Esophagus muscularis mucosa (tissue), 4 donors: Measurements from ENCODE around the gene CCDC187. TPM values are rescaled to one million over a fixed set of nuclear protein-coding genes. Genes with fewer than 3 reads are reported as not detected.

Experiments
- DNase-seq: peaks from one replicate; pipeline ENCODE4 v3.0.0-alpha.2; 2017; ENCODE audit errors: extremely low spot score
- H3K27ac ChIP-seq, 4 donors: fragments of 200-600 bp; sonication (generic); replicated peaks in 1 of 4; 1 replicate in 3 of 4; 2 replicates in 1 of 4; pipeline ENCODE4 v1.5.1; 2016 to 2019; ENCODE audit warnings: mild to moderate bottlenecking in 1 of 4
- H3K27me3 ChIP-seq, 4 donors: fragments of 200-600 bp; sonication (generic); one replicate each; pipeline versions ENCODE4 v1.5.1 to v1.6.0; 2016 to 2019
- H3K36me3 ChIP-seq, 4 donors: fragments of 200-600 bp; sonication (generic); one replicate each; pipeline ENCODE4 v1.5.1; 2016 to 2019
- H3K4me1 ChIP-seq, 4 donors: fragments of 200-600 bp; sonication (generic); one replicate each; pipeline ENCODE4 v1.5.1; 2016 to 2019
- H3K4me3 ChIP-seq, 4 donors: fragments of 200-600 bp; sonication (generic); 1 replicate in 2 of 4; 2 replicates in 2 of 4; pipeline ENCODE4 v1.5.1; 2016 to 2019; ENCODE audit warnings: mild to moderate bottlenecking in 4 of 4, moderate library complexity in 1 of 4
- H3K9me3 ChIP-seq, 4 donors: fragments of 200-600 bp; sonication (generic); 1 replicate in 3 of 4; 2 replicates in 1 of 4; pipeline ENCODE4 v1.5.1; 2016 to 2019
- CTCF ChIP-seq, 3 experiments: fragments of 200-600 bp in 2 of 3; fragments of 450-650 bp in 1 of 3; sonication (generic) in 2 of 3; IDR thresholded peaks; one replicate each; pipeline ENCODE4 v1.5.1; 2017 to 2019; ENCODE audit warnings: antibody characterized with exemption in 3 of 3, mild to moderate bottlenecking in 2 of 3, moderate library complexity in 1 of 3
- EP300 ChIP-seq: sonication (generic); formaldehyde crosslinking; IDR thresholded peaks from one replicate; pipeline ENCODE4 v1.6.1; 2017; ENCODE audit warnings: antibody characterized with exemption
- POLR2A ChIP-seq: fragments of 450-650 bp; IDR thresholded peaks from one replicate; pipeline ENCODE4 v1.6.1; 2017; ENCODE audit warnings: antibody characterized with exemption, moderate library complexity, mild to moderate bottlenecking, low read depth
- POLR2AphosphoS5 ChIP-seq, 2 donors: sonication (generic); formaldehyde crosslinking; IDR thresholded peaks; one replicate each; pipeline ENCODE4 v1.6.1; 2017; ENCODE audit warnings: antibody characterized with exemption in 2 of 2
- WGBS: methylation state at CpG from one replicate; pipeline ENCODE4 v1.1.5; 2018; 5-methylcytosine and 5-hydroxymethylcytosine counted together
- intact Hi-C: fragments of 100-400 bp; cut with DNase I; formaldehyde crosslinking; loops from one replicate; pipeline ENCODE4 v1.15.1; 2023
- total RNA-seq, 4 donors: library from RNA; depleted of rRNA; stranded (reverse); fragments of >200 nt; gene quantifications; one replicate each; pipeline versions ENCODE4 v1.1.0 to v1.2.1, GENCODE V29; 2016

The CCDC187 gene
- total RNA-seq, 4 donors from 2014 or later: not detected

GRCh38 chr9:136231478-136232297 is 72.2 kb downstream of the CCDC187 start:
- H3K36me3 ChIP-seq: peaks cover 5 to 35% (median 24%) of the 10 kb centered on the region in 4 donors
- intact Hi-C loops: no loop called here
- H3K4me3 ChIP-seq: no peak overlapping the region
- no peaks in the 10 kb centered on the region for H3K4me1 ChIP-seq
- H3K27me3 ChIP-seq: no peaks in the 10 kb centered on the region
- WGBS: 80% methylated on average over 27 of the region's 31 CpGs
- H3K9me3 ChIP-seq: no peaks in the 10 kb centered on the region
- no peak overlapping the region for H3K27ac ChIP-seq
- TF ChIP-seq POLR2A: no peak
- no peak for TF ChIP-seq CTCF (IDR thresholded peaks at IDR 0.05)
- no peak for TF ChIP-seq EP300
- no peak for TF ChIP-seq POLR2AphosphoS5 (IDR thresholded peaks at IDR 0.05)
- DNase-seq: no peak

GRCh38 chr9:136230773-136231172 is 73.1 kb downstream of the CCDC187 start:
- no peaks in the 10 kb centered on the region for H3K9me3 ChIP-seq
- peaks cover 0 to 26% (median 17%) of the 10 kb centered on the region in 4 donors for H3K36me3 ChIP-seq
- DNase-seq: no peak
- H3K4me3 ChIP-seq: no peak overlapping the region
- H3K27me3 ChIP-seq: no peaks in the 10 kb centered on the region
- H3K4me1 ChIP-seq: no peaks in the 10 kb centered on the region
- TF ChIP-seq POLR2AphosphoS5 (IDR thresholded peaks at IDR 0.05) (no peak), EP300 (no peak), CTCF (IDR thresholded peaks at IDR 0.05) (no peak), POLR2A (no peak)
- intact Hi-C loops: no loop called here
- no peak overlapping the region for H3K27ac ChIP-seq
- WGBS: 96% methylated on average over 9 of the region's 9 CpGs

GRCh38 chr9:136230365-136230764 is 73.5 kb downstream of the CCDC187 start:
- Histone ChIP-seq H3K4me1 (no peaks in the 10 kb centered on the region), H3K27ac (no peak overlapping the region), H3K27me3 (no peaks in the 10 kb centered on the region), H3K9me3 (no peaks in the 10 kb centered on the region), H3K36me3 (peaks cover 0 to 25% (median 16%) of the 10 kb centered on the region in 4 donors), H3K4me3 (no peak overlapping the region)
- no peak for DNase-seq
- TF ChIP-seq POLR2AphosphoS5 (IDR thresholded peaks at IDR 0.05) (no peak), POLR2A (no peak), CTCF (IDR thresholded peaks at IDR 0.05) (no peak), EP300 (no peak)
- intact Hi-C loops: no loop called here
- 98% methylated on average over 10 of the region's 10 CpGs for WGBS

GRCh38 chr9:136229096-136230065 is 74.5 kb downstream of the CCDC187 start:
- 85% methylated on average over 27 of the region's 33 CpGs for WGBS
- Histone ChIP-seq H3K27me3 (no peaks in the 10 kb centered on the region), H3K9me3 (no peaks in the 10 kb centered on the region), H3K27ac (no peak overlapping the region), H3K36me3 (peaks cover under 1 to 26% (median 18%) of the 10 kb centered on the region in 4 donors), H3K4me1 (no peaks in the 10 kb centered on the region), H3K4me3 (no peak overlapping the region)
- intact Hi-C loops: no loop called here
- TF ChIP-seq POLR2A (no peak), POLR2AphosphoS5 (IDR thresholded peaks at IDR 0.05) (no peak), EP300 (no peak), CTCF (IDR thresholded peaks at IDR 0.05) (no peak)
- no peak for DNase-seq
